Naive B cell (primary cell): ENCODE results near the gene MYLK2. TPM values are rescaled to one million over a fixed set of nuclear protein-coding genes. Genes with fewer than 3 reads are reported as not detected.

ENCODE experiments used
- polyA plus RNA-seq, 6 donors: library from polyadenylated mRNA; unstranded; fragments of 300-500 nt; fragmentation: Illumina TruSeq; gene quantifications; one replicate each; pipeline ENCODE4 v1.2.3, GENCODE V29; 2021; ENCODE audit warnings: low read depth in 6 of 6

MYLK2 gene
- polyA plus RNA-seq, 6 donors from 2014 or later: not detected

Other genes with a start within 250 kb of the MYLK2 start
- gene ID1, start 214.1 kb upstream of the MYLK2 start, polyA plus RNA-seq: 1 to 10 TPM in 2 of 6 donors, under 1 TPM in 2, not detected in 2; 0.86 to 2.0 (median 1.1) TPM
- gene COX4I2, start 181.4 kb upstream of the MYLK2 start, polyA plus RNA-seq: 1 to 10 TPM in 3 of 6 donors, under 1 TPM in 1, not detected in 2; 0.64 to 2.8 (median 1.4) TPM
- 10 to 100 TPM in 1 of 6 donors, 1 to 10 TPM in 5; 6.2 to 13.0 (median 8.9) TPM for gene BCL2L1, start 96.5 kb upstream of the MYLK2 start, polyA plus RNA-seq
- under 1 TPM in 5 of 6 donors, not detected in 1; 0.08 to 0.44 (median 0.18) TPM for gene TPX2, start 80.1 kb upstream of the MYLK2 start, polyA plus RNA-seq
- gene FOXS1, start 26.2 kb downstream of the MYLK2 start, polyA plus RNA-seq: not detected
- 1 to 10 TPM in 1 of 6 donors, not detected in 5; 1.7 TPM for gene DUSP15, start 51.2 kb downstream of the MYLK2 start, polyA plus RNA-seq
- under 1 TPM in 3 of 6 donors, not detected in 3; 0.09 to 0.43 (median 0.21) TPM for gene TTLL9, start 51.3 kb downstream of the MYLK2 start, polyA plus RNA-seq
- 10 to 100 TPM; 16.3 to 27.4 (median 20.8) TPM for gene PDRG1, start 132.7 kb downstream of the MYLK2 start, polyA plus RNA-seq
- under 1 TPM in 1 of 6 donors, not detected in 5; 0.03 TPM for gene XKR7, start 148.8 kb downstream of the MYLK2 start, polyA plus RNA-seq
- gene CCM2L, start 191.1 kb downstream of the MYLK2 start, polyA plus RNA-seq: not detected
- 10 to 100 TPM; 26.7 to 71.4 (median 56.5) TPM for gene HCK, start 232.9 kb downstream of the MYLK2 start, polyA plus RNA-seq